Tibial nerve (tissue), 4 donors: Measurements from ENCODE around the gene MTA3. TPM values are rescaled to one million over a fixed set of nuclear protein-coding genes. Genes with fewer than 3 reads are reported as not detected.
"Not testable (repeated sequence)": the region's sequence is repeated elsewhere in the genome, so short reads cannot be mapped to it uniquely, and the experiment has no call there.

Experiments
- DNase-seq, 2 donors: peaks; one replicate each; pipeline ENCODE4 v3.0.0-alpha.2; 2019; ENCODE audit warnings: low spot score in 2 of 2
- H3K27ac ChIP-seq, 4 donors: fragments of 200-600 bp; sonication (generic) in 3 of 4; one replicate each; pipeline ENCODE4 v1.5.1; 2017 to 2019; ENCODE audit warnings: mild to moderate bottlenecking in 1 of 4
- H3K27me3 ChIP-seq, 2 donors: fragments of 200-600 bp; sonication (generic) in 1 of 2; one replicate each; pipeline versions ENCODE4 v1.5.1 to v1.6.0; 2017 to 2019
- H3K36me3 ChIP-seq, 3 donors: fragments of 200-600 bp; sonication (generic); one replicate each; pipeline ENCODE4 v1.5.1; 2018 to 2019
- H3K4me1 ChIP-seq, 4 donors: fragments of 200-600 bp; sonication (generic) in 3 of 4; one replicate each; pipeline ENCODE4 v1.5.1; 2017 to 2019
- H3K4me3 ChIP-seq, 4 donors: fragments of 200-600 bp; sonication (generic) in 3 of 4; one replicate each; pipeline ENCODE4 v1.5.1; 2017 to 2019; ENCODE audit warnings: mild to moderate bottlenecking in 1 of 4, moderate library complexity in 1 of 4
- H3K9me3 ChIP-seq, 4 donors: fragments of 200-600 bp; sonication (generic) in 3 of 4; one replicate each; pipeline ENCODE4 v1.5.1; 2017 to 2019
- CTCF ChIP-seq, 5 experiments: fragments of 200-600 bp in 3 of 5; fragments of 450-650 bp in 2 of 5; sonication (generic) in 3 of 5; IDR thresholded peaks; one replicate each; pipeline ENCODE4 v1.5.1; 2016 to 2019; ENCODE audit warnings: antibody characterized with exemption in 5 of 5, mild to moderate bottlenecking in 3 of 5, moderate library complexity in 2 of 5
- EP300 ChIP-seq, 2 donors: sonication (generic); formaldehyde crosslinking; IDR thresholded peaks; one replicate each; pipeline ENCODE4 v1.6.1; 2017; ENCODE audit warnings: antibody characterized with exemption in 2 of 2, mild to moderate bottlenecking in 1 of 2
- POLR2A ChIP-seq, 2 donors: fragments of 450-650 bp; IDR thresholded peaks; one replicate each; pipeline ENCODE4 v1.6.1; 2017; ENCODE audit warnings: antibody characterized with exemption in 2 of 2, mild to moderate bottlenecking in 2 of 2, moderate library complexity in 2 of 2
- WGBS, 2 donors: methylation state at CpG; one replicate each; pipeline ENCODE4 v1.1.5; 2018; 5-methylcytosine and 5-hydroxymethylcytosine counted together
- total RNA-seq, 4 donors: library from RNA; depleted of rRNA; stranded (reverse); fragments of >200 nt; gene quantifications; one replicate each; pipeline ENCODE4 v1.1.0, GENCODE V29; 2016

The MTA3 gene
- total RNA-seq, 4 donors from 2014 or later: 33.1 to 47.0 (median 42.5) TPM

- Histone ChIP-seq H3K36me3 (peaks cover 0 to 54% (median 0%) of the 10 kb centered on the region in 3 donors), H3K4me1 (peaks cover 0 to 13% (median 2%) of the 10 kb centered on the region in 4 donors), H3K9me3 (peaks cover 0 to 9% (median 4%) of the 10 kb centered on the region in 4 donors), H3K27ac (no peak overlapping the region), H3K27me3 (no peaks in the 10 kb centered on the region), H3K4me3 (no peak overlapping the region)
- DNase-seq: no peak
- TF ChIP-seq EP300 (IDR thresholded peaks at IDR 0.05) (no peak), POLR2A (IDR thresholded peaks at IDR 0.05) (no peak), CTCF (IDR thresholded peaks at IDR 0.05) (no peak)
- 74 to 90% methylated on average over 4 of the region's 4 CpGs for WGBS, 2 donors
These were observed 157.2 kb downstream of the MTA3 start for GRCh38 chr2:42725657-42726056.

DNA sequence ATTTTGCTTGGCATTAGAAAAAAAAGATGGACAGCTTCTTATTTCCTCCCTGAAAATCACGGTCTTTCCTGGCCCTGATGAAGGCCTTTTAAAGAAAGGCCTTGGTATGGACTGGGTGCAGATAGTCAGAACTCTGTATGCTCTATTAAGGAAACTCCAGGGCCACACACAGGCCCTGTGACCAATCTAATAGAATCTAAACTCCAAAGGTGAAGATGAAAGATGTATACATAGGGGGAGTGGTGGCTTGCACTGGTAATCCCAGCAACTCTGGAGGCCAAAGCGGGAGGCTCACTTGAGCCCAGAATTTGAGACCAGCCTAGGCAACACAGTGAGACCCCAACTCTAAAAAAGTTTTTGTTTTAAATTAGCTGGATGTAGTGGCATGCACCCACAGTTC lies 158.2 kb downstream of the MTA3 start:
- Histone ChIP-seq H3K4me3 (no peak overlapping the region), H3K36me3 (peaks cover 0 to 59% (median 0%) of the 10 kb centered on the region in 3 donors), H3K27ac (no peak overlapping the region), H3K9me3 (peaks cover 0 to 9% (median 4%) of the 10 kb centered on the region in 4 donors), H3K4me1 (peaks cover 0 to 13% (median 2%) of the 10 kb centered on the region in 4 donors), H3K27me3 (no peaks in the 10 kb centered on the region)
- WGBS, 2 donors: 90 to 96% methylated on average over 2 of the region's 2 CpGs
- TF ChIP-seq POLR2A (IDR thresholded peaks at IDR 0.05): no peak
- TF ChIP-seq EP300 (IDR thresholded peaks at IDR 0.05): no peak
- no peak for TF ChIP-seq CTCF (IDR thresholded peaks at IDR 0.05)
- no peak for DNase-seq

- H3K27ac ChIP-seq, H3K4me1 ChIP-seq, DNase-seq, H3K4me3 ChIP-seq, H3K27me3 ChIP-seq: not testable (repeated sequence)
- 95 to 96% methylated on average over 4 of the region's 4 CpGs for WGBS, 2 donors
- Histone ChIP-seq H3K9me3 (peaks cover 0 to 32% (median 8%) of the 10 kb centered on the region in 4 donors), H3K36me3 (peaks cover 0 to 86% (median 0%) of the 10 kb centered on the region in 3 donors)
These were observed 162.9 kb downstream of the MTA3 start for GRCh38 chr2:42731316-42731715.

- no peak for DNase-seq
- Histone ChIP-seq H3K4me1 (no peaks in the 10 kb centered on the region), H3K27me3 (no peaks in the 10 kb centered on the region), H3K27ac (no peak overlapping the region), H3K36me3 (peaks cover 0 to 88% (median 0%) of the 10 kb centered on the region in 3 donors), H3K4me3 (no peak overlapping the region), H3K9me3 (peaks cover 0 to 32% (median 8%) of the 10 kb centered on the region in 4 donors)
- TF ChIP-seq CTCF (IDR thresholded peaks at IDR 0.05) (no peak), EP300 (IDR thresholded peaks at IDR 0.05) (no peak), POLR2A (IDR thresholded peaks at IDR 0.05) (no peak)
- WGBS, 2 donors: 91 to 97% methylated on average over 1 of the region's 1 CpG
These were observed 165.4 kb downstream of the MTA3 start for GRCh38 chr2:42733852-42734251.

GRCh38 chr2:42736598-42737322 lies 168.3 kb downstream of the MTA3 start:
- Histone ChIP-seq H3K4me3 (no peak overlapping the region), H3K27ac (no peak overlapping the region), H3K4me1 (no peaks in the 10 kb centered on the region), H3K36me3 (peaks cover 0 to 86% (median 0%) of the 10 kb centered on the region in 3 donors), H3K27me3 (no peaks in the 10 kb centered on the region), H3K9me3 (peaks cover 0 to 23% (median 4%) of the 10 kb centered on the region in 4 donors)
- no peak for DNase-seq
- TF ChIP-seq CTCF (IDR thresholded peaks at IDR 0.05) (no peak), POLR2A (IDR thresholded peaks at IDR 0.05) (no peak), EP300 (IDR thresholded peaks at IDR 0.05) (no peak)
